D721Med (cell line): ENCODE measurements around the gene ENO1.

ENCODE experiments used
- DNase-seq: peaks from one replicate; pipeline ENCODE4 v3.0.0; 2011; ENCODE audit warnings: low spot score; ENCODE audit not compliant: insufficient read length
- FAIRE-seq: peaks from 2 replicates; lab custom pipeline; 2011; peaks lifted over from hg19 to GRCh38; lab: Jason Lieb, UNC
- CTCF ChIP-seq: IDR thresholded peaks from 2 replicates; pipeline ENCODE4 v1.5.1; 2012; ENCODE audit warnings: mild to moderate bottlenecking, control low read depth; ENCODE audit not compliant: insufficient read depth; ENCODE audit errors: missing control alignments

ENO1 gene

GRCh38 chr1:8873506-8874229, 4.8 kb downstream of the ENO1 start:
- DNase-seq = no peak
- FAIRE-seq = no peak
- TF ChIP-seq CTCF = no peak

- TF ChIP-seq CTCF = no peak
- DNase-seq (no peak), FAIRE-seq (no peak)
These were observed 5.5 kb downstream of the ENO1 start for GRCh38 chr1:8873001-8873400.

GRCh38 chr1:8871965-8872399, 6.5 kb downstream of the ENO1 start:
- DNase-seq (no peak), FAIRE-seq (no peak)
- TF ChIP-seq CTCF = no peak

- DNase-seq (no peak), FAIRE-seq (no peak)
- peak; percentile 28 for TF ChIP-seq CTCF
These were observed 6.9 kb downstream of the ENO1 start for GRCh38 chr1:8871539-8871935.

- DNase-seq (no peak), FAIRE-seq (no peak)
- TF ChIP-seq CTCF = no peak
These were observed 7.6 kb downstream of the ENO1 start for GRCh38 chr1:8870616-8871538.

- no peak for DNase-seq
- FAIRE-seq = no peak
- TF ChIP-seq CTCF = no peak
These were observed 8.4 kb downstream of the ENO1 start for GRCh38 chr1:8870103-8870502.
